ENCODE results near the gene OR11H7.

DNA sequence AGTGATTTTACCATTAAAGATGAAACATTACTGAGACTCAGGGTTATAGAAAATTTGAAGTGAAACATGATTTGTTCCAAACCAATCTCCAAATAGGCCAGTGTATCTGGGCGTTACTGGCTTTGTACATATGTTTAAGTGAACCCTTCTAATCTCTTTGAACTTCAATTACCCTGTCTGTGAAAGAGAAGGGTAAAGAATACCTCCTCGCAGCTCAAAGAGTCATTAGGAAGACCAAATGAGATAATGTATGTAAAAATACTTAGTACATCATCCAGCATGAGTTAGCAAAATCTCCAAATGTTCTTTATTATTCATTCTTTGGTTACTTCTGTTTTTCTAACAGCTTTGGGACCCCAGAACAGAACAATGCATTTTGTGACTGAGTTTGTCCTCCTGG is 5.4 kb upstream of the OR11H7 start, which contains the start of gene OR11H6:
- TF ChIP-seq EZH2 (IDR thresholded peaks at IDR 0.05) (no peak), POLR2AphosphoS5 (IDR thresholded peaks at IDR 0.05; ENCODE audit: borderline replicate concordance, low read depth, low read length) (no peak), FOXP2 (optimal IDR thresholded peaks at IDR 0.05; ENCODE audit: control extremely low read depth, extremely low read length, insufficient read depth) (no peak)

All from SK-N-MC (cell line).